Renal cortical epithelial cell (primary cell): ENCODE results near the gene MYMK. TPM values are rescaled to one million over a fixed set of nuclear protein-coding genes. Genes with fewer than 3 reads are reported as not detected.
"Not testable (repeated sequence)": the region's sequence is repeated elsewhere in the genome, so short reads cannot be mapped to it uniquely, and the experiment has no call there.

Experiments
- DNase-seq: peaks from one replicate; pipeline ENCODE4 v3.0.0-alpha.2; 2011; ENCODE audit warnings: low read depth
- total RNA-seq: library from RNA; depleted of rRNA; stranded (reverse); fragments of >200 nt; gene quantifications from 2 replicates; pipeline ENCODE4 v1.2.3, GENCODE V29; 2014

MYMK gene
- total RNA-seq, result not detected in 2 replicates

- DNase-seq, result no peak
Observed at GRCh38 chr9:133524679-133525228, at the start of gene MYMK. Gene MYMK, minus strand, starts transcription at chr9:133524959. Its CDS starts 115 bp downstream, at chr9:133524844.

GRCh38 chr9:133573791-133574515 lies 49.2 kb upstream of the MYMK start:
- DNase-seq, result no peak

- DNase-seq, result no peak
Observed at GRCh38 chr9:133572821-133573361, 48.1 kb upstream of the MYMK start.

GRCh38 chr9:133571896-133572595 lies 47.3 kb upstream of the MYMK start:
- DNase-seq, result no peak

GRCh38 chr9:133571391-133571890 lies 46.7 kb upstream of the MYMK start:
- DNase-seq, result no peak

- DNase-seq, result no peak
Observed at GRCh38 chr9:133570691-133571080, 45.9 kb upstream of the MYMK start.

- no peak for DNase-seq
Observed at GRCh38 chr9:133569891-133570690, 45.3 kb upstream of the MYMK start.

GRCh38 chr9:133569121-133569785 lies 44.5 kb upstream of the MYMK start:
- no peak for DNase-seq

- no peak for DNase-seq
Observed at GRCh38 chr9:133568186-133568585, 43.4 kb upstream of the MYMK start.

- DNase-seq, result no peak
Observed at GRCh38 chr9:133566817-133567216, 42.1 kb upstream of the MYMK start.

- DNase-seq, result no peak
Observed at GRCh38 chr9:133566382-133566781, 41.6 kb upstream of the MYMK start.

- no peak for DNase-seq
Observed at GRCh38 chr9:133564451-133565116, 39.8 kb upstream of the MYMK start.

GRCh38 chr9:133563814-133564213 lies 39.1 kb upstream of the MYMK start:
- DNase-seq, result not testable (repeated sequence)

GRCh38 chr9:133563291-133563796 lies 38.6 kb upstream of the MYMK start:
- no peak for DNase-seq

- DNase-seq, result no peak
Observed at GRCh38 chr9:133562611-133563290, 38.0 kb upstream of the MYMK start.

GRCh38 chr9:133561976-133562554 lies 37.3 kb upstream of the MYMK start:
- DNase-seq, result no peak

GRCh38 chr9:133560944-133561343 lies 36.2 kb upstream of the MYMK start:
- DNase-seq, result no peak

GRCh38 chr9:133560311-133560710 lies 35.6 kb upstream of the MYMK start:
- DNase-seq, result no peak
